ENCODE measurements around the gene LCN1.
"Not testable (repeated sequence)": the region's sequence is repeated elsewhere in the genome, so short reads cannot be mapped to it uniquely, and the experiment has no call there.

The LCN1 gene

DNA sequence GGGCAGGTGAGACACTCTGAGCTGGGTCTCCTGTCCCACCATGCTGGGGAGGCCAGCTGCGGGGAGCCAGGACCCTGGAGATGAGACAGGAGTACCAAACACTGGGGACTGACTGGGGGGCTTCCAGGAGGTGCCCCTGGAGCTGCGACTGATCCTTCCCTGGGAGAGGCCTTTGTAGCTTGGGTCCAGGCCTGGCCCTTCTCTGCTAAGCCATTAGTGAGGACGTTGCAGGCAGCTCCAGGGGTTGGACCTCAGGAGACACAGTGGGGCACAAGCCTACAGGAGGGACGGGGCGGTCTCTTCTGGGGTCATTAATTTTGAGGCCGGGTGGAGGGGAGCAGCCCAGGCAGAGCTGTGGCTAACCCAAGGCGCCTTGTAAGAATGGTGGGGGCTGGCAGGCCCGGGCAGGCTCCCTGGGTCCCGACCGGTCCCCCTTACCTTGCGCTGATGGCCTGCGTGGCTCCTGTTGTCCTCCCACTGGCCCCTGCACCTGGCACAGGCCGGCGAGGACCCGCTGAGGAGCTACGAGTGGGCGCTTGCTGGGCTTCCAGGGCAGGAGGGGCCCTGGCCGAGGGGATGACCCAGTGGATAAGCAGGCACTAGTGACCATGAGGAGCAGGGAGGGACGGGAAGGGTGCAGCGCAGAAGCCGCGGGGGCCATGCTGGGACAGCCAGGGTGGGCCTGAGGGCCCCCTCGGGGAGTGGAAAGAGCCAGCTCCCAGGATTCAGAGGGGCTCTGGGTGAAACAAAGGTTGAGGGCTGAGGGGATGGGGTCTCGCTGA, 15.6 kb upstream of the LCN1 start:
- DNase-seq = no peak

DNA sequence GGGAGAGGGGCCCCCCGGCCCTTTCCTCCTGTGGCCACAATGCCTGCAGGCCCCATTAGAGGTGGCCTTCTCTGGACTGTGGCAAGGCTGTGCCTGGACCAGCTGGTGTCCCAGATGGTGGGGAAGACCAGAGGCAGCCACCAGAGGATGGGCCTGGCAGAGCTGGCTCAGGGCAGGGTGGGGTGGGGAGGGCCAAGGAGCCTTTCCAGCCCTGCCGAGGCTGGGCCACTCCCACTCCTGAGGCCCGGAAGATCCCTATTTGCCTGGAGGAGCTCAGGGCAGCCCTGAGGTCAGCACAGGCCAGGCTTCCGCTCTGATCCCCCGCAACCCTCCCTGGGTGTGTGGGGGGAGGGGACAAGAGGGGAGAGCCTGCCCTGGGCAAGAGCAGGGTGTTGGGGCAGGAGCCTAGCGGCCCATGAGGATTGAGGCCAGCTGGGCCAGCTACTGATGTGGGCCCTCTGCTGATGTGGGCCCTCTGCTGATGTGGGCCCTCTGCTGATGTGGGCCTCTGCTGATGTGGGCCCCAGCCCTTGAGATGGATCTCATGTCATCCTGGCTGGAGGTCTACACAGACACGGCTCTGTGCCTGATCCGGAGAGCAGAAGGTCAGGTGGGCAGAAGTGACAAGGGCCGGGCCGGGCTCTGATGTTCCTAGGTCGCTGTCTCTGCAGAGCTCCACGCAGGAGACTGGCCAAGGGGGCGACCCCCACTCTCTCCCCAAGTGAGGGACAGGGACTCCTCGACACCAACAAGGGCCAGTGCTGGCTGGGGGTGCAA, 14.7 kb upstream of the LCN1 start:
- DNase-seq = no peak

DNA sequence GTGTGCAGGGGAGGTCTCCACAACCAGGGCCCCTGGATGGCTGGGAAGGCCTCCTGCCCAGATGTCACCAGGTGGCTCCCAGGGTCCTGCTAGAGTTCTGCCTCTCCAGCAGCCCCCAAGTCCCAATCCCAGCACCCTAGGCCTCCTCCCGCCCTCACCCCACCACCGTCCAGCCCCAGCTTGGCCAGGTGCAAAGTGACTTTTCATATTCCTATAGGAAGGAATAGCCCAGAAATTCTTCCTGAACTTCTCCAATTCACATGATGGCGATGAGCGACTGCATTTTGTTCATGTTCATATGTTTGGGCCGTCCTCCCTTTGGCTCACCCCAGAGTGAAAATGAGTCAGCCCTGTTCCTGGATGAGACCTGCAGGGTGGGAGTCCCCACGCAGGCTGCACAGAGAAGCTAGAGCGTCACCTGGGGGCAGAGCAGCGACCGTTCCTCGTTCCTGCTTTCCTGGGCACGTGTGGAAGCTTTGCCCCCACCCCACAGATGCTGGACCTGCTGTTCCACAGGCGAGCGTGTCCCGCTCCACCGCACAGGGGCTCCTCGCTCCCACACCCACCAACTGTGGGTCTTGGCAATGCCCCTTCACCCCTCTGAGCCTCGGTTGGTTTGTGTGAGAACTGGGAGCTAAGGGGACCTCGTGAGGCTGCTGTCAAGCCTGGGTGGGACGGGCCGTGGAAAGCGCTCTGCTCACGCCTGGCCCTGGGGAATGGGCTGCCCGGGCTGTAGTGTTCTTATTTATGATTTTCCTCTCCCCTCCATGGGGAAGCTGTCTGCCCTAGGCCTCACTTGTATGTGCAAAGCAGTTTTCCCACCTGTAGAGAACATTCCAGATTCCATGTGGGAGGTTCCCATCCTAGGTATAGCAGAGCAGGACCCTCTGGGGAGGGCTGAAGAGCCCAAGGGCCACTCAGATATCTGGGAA, 13.9 kb upstream of the LCN1 start:
- no peak for DNase-seq

DNA sequence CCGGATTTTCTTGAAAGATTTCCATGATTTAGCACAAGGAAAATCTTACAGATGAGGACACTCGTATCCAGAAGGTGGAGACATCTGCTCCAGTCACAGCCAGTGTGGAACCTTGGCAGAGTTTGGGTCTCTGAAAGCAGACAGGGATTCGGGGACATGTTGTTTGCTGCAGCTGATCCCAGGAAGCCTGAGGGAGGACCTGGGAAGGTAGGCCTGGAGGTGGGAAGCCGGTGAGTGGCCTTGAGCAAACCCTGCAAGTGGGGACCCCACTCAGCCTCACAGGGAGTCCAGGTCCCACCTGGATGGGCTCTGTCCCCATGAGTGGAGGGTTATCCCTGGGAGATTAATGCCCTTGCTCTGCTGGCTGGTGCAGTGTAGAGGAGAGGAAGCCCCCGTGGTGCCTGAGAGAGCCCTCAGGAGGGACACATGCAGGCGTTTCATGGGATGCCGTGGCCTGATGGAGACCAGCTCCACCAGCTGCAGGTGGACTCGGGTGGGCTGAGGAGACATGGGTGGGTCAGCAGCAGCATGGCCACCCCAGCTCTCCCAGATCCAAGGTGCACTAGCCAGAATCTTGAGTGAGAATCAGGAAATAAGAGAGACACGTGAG, 12.9 kb upstream of the LCN1 start:
- DNase-seq = no peak

DNA sequence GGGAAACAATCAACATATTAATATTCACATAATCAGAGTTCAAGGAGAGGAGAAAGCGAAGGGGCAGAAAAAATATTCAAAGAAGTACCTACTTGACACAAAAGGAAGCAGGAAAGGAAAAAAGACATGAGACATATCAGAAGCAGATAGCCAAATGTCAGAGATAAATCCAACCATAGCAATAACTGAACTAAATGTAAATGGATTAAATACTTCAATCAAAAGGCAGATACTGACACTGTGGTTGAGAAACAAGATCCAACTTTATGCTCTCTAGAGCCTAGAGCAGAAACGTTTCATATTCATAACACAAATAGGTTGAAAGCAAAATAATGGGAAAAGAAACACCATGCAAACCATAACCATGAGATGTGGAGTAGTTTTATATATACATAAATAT, 11.8 kb upstream of the LCN1 start:
- DNase-seq = no peak

DNA sequence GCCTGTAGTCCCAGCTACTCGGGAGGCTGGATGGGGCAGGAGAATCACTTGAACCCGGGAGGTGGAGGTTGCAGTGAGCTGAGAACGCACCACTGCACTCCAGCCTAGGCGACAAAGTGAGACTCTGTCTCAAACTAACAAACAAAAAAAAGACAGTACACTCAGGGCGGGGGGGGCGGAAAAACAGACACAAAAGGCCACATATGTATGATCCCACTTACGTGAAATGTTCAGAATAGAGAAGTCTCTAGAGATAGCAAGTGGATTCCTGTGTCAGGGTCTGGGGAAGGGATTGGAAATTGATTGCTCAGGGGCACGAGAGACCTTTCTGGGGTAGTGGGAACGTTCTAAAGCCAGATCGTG, 9.0 kb upstream of the LCN1 start:
- DNase-seq = no peak

DNA sequence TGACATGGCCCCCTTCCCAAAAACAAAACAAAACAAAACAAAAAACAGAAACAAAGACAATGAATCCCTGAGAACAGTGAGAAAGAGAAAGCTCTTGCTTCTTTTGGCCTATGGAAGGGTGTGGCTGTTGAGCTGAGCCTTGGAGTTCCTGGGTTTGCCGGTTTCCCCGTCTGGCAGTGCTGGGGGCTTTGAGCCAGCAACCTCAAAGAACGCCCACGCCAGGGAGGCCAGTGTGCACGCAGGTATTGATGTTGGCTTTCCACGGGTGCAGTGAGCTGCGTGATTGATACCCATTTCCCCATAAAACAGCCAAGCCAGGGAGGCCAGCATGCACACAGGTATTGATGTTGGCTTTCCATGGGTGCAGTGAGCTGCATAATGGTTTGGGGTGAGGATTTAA, 8.3 kb upstream of the LCN1 start:
- peak; percentile 26 for DNase-seq

DNA sequence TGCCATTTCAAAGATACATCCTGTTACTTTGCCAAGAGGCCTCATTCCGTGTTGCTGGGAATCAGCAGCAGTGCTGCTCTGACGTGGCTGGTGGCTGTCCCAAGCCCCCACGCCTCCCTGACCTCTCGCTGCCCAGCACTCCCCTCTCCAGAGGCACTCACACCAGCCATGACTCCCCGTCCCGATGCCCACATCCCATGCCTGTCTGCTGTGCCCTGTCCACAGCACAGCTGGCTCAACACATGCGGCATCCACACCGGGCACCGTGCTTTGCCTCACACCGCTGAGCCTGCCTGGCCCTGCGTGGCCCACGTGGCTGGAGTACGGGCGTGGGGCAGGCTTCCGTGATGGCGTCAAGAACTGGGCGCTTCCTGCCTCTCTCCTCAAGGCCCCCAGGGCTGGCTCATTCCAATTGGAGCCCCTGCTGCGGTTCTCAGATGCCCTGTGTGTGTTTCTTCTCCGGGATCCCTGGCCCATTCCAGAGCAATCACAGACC, 7.8 kb upstream of the LCN1 start:
- DNase-seq = peak; percentile 39

DNA sequence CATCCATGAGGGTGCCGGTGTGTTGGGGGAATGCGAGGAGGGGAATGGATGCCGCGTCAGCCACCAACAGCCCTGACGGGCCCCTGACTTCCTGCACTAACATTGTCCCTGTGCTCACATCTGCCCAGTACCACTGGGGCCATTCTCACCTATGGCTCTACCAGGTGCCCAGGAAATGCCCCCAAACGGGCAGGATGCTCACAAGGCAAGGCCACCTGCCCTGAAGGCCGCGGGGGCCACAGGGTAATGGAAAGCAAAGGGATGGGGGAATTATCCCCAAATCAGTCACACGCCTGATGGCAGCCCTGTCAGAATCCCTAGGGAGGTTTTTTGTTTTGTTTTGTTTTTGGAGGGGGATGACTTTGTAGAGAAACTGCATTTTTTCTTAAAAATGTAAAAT, 7.3 kb upstream of the LCN1 start:
- DNase-seq = not testable (repeated sequence)

DNA sequence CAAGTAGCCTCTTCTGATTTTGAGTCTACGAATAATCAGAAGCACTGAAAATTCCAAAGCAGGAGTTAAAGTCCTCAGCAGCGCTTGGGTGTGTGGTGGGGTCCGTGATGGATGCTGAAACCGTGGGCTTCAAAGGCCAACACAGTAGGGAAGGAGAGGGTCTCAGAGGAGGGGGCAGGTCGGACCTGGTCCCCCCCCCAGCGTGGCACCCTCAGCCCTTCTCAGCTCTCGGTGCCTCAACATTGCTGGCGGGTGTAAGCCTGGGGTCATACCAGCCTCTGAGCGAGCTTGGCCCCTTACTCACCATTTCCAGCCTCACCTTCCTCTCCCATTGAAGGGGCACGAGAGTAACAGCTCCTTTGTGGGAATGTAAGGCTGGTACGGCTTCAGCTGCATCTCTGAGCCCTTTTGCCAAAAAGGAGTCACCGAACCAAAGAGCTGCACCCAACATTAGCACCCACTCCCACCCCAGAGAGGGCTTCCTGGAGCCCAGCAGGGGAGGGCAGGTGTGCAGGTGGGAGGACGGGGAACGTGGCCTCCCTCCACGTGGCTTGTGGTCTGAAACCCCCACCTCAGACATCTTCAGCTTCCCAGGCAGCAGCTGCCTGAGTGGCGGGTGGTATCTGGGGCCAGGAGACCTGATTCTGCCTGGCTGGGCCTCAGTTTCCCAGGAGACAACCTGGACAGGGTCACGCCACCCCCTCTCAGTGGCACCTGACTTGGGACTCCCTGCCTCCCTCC, 6.7 kb upstream of the LCN1 start:
- peak; percentile 4 for DNase-seq

DNA sequence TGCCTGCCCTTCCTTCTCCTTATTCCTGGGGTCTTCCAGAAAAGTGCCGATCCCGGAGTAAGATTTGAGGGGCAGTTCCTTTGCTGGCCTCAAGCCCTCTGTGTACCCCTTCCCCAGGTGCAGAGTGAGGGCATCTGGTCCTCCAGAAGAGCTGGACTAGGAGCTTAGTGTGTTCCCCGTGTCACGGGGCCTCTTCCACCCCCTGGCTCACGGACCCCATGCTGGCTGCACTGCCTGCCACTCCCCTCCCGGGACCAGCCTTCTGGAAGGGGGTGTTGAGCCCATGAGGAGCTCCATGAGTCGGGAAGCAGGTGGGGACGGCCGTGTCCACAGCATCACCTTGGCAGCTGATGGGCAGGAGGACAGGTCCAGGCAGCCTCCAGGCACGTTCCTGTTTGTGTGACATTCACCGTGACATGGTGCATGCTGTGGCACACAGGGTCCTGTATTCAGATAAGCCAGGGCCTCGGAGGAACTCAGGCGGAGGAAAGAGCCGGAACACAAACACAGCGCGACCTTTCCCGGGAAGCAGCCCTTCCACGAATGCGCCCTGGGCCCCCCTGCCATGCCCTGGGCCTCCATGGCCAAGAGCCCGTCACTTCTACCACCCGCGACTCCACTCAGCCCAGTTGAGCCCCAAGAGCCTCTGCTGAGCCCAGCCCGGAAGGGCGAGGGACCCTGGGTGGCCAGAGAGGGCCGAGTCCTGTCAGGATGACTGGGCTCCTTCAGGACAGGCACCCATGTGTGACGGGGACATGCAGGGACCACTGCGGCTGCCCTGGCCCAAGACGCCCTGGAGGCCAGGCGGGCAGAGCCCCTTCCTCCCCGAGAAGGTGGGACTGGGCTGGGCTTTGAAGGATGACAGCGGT, 5.9 kb upstream of the LCN1 start:
- DNase-seq = peak; percentile 23

DNA sequence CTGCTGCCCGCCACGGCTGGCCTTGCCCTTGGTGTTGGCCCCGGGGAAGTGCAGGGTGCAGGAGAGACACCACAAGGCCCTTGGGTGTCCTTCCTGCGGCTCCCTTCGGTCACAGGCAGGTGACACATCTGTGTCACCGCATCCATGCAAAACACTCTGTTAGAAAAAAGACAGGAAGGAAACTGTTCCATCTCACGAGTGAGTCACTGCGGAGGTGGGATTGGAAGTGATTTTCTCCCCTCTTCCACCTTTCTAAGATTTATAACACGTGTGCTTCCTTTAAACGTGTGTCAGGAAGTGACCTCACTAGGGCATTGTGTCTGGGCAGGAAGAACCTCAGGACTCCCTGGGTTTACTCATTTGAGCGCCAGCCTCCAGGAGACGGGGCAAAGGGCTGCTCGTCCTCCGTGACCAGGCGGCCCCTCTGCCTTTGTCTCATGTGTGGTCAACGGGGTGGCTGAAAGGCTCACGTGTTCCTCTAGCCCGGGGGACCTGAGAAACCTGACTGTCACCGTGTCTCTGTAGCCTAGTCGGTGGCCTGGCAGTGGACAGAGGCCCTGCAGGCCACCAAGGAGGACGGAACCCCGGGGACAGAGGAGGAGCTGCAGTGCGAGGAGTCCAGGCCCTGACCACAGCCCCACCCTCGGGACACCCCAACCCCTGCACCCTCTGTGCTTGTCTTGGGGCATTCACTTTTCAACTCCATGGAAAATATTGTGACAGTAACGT, 4.9 kb upstream of the LCN1 start:
- no peak for DNase-seq

DNA sequence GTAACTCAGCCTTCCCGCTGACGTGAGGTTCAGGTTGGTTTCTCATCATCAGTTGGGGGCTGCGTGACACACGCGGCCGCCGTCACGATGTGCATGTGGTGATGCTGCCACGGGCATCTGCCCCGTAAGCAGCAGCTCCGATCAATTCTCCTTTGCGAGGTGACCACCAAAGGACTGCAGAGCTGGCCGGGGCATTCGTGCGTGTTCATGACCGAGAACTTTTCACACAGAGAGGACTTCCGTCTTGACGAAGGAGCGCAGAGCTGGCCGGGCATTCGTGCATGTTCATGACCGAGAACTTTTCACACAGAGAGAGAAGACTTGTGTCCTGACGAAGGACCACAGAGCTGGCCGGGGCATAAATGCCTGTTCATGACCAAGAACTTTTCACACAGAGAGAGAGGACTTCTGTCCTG, 3.8 kb upstream of the LCN1 start:
- no peak for DNase-seq

DNA sequence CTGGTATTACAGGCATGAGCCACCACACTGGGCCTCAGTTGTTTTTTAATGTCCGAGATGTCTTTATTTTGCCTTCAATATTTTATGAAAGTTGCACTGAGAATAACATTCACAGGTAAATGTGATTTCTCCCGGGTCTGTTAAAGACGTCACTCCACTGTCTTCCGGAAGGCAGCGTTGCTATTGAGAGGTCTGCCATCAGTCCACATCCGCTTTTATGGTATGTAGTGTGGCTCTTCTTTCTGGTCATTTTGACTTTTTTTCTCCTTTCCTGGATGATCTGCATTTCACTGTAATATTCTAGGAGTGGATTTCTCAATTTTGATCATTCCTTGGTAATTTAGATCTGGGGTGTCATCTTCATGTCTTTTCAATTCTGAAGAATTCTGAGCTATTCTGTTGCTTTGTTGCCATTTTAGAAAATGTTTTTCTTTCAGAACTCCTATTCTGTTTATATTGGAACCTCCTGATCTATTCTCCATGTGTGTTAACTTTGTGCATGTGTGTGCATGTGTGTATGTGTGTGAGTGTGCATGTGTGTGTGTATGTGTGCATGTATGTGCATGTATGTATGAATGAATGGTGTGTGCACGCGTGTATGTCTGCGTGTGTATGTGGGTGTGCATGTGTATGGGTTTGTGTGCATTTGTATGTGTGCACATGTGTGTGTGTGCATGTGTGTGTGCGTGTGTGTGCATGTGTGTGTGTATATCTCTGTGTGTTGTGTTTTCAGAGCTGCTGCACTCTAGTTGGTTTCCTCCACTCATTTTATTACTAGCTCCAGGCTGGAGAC, 1.9 kb upstream of the LCN1 start:
- DNase-seq = no peak

DNA sequence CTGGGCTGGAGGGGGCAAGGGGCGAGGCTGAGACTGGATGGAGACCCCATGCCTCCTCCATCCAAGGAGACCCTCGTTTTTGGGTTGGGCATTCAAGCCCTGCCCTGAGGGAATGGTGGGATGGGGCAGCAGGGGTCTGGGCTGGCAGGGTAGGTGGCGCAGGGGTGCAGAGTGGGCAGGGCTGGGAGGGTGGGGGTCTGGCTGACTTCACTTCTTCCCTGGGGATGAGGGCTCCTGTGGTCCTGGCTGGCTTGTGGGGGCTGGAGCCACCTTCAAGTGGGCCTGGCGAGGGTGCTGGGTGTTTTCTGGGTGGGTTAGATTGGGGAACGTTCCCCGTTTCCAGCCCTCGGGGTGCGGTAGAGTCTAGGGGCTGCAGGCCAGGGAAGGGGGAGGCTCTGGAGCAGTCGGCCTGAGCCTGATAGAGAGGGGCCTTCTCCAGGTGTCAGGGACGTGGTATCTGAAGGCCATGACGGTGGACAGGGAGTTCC, 412 bp downstream of the LCN1 start:
- DNase-seq = peak; percentile 10

DNA sequence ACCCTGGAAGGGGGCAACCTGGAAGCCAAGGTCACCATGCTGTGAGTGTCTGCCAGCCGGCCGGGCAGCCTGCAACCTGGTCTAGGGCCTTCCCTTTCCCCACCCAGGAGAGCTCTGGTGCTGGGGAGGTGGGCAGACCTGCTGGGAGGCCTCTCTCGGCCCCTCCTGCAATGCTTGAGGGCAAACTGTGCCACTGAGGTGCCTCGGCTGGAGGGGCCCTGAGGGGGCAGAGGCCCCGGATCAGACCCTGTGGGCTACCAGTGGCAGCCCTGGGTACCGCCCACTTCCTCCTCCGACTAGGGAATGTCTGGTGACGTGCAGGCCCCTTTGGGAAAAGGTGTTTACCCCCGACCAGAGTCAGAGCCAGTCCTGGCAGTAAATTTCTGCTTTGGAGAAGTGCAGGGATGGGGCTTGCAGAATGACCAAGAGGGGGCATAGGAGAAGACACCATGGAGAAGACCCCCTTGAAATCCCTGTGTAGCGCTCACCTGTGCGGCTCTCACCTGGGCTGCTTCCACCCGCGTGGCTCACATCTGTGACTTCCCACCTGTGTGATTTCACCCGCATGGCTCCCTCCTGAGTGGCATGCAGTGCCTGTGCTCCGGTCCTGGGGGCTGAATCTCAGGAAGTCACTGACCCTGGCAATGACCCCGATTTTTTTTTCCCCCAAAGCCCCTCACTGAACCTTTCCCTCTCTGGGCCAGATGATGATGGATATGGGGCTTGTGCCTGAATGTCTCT, 1.1 kb downstream of the LCN1 start:
- DNase-seq = peak; percentile 27

DNA sequence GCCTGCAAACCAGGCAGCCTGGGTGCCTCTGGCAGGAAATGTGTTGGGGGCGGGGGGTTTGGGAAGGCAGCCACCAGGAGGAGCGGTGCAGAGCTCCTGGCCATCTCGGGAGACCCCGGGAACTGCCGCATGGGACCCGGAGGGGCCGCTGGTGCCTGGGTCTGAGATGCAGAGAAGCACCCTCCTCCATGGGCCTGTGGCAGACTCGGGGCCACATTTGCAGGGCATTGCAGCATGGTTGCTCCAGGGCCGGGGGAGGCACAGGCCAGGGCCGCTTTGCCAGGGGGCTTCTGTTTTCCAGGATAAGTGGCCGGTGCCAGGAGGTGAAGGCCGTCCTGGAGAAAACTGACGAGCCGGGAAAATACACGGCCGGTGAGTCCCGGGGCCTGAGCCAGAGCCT, 1.7 kb downstream of the LCN1 start:
- DNase-seq = peak; percentile 30

DNA sequence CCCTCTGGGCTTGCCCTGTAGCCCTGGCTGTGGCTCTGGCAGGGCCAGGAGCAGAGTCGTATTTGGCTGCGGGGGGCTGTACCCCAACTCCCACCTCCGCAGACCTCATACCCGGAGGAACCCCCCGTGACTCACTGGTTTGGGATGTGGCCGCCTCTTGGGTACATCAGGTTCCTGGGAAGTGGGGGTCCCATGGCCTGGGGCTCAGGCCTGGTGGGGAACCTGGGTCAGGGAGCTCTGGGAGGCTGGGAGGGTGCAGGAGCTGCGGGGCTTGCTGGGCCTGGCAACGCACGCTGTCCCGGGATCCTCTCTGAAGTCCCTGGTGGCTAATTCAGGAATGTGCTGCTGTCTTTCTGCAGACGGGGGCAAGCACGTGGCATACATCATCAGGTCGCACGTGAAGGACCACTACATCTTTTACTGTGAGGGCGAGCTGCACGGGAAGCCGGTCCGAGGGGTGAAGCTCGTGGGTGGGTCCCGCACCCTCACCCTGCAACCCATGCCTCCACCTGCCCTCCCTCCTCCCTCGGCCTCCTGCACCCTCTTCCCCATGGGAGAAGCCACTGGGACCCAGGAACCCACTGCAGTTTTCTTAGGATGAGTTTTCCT, 2.4 kb downstream of the LCN1 start:
- DNase-seq = peak; percentile 17

Measured in right forelimb (tissue), 1 donor.